DOHH2 (cell line): ENCODE measurements around the gene PLK3.

ENCODE experiments used
- H3F3A ChIP-seq: fragments of 200-600 bp; sonication (generic), shearing (Covaris generic); 2 replicates; pipeline ENCODE4 v1.6.0; 2016; ENCODE audit warnings: antibody characterized with exemption, mild to moderate bottlenecking; ENCODE audit not compliant: control insufficient read depth, insufficient read depth
- H3K27ac ChIP-seq: fragments of 200-600 bp; sonication (generic); 2 replicates; pipeline ENCODE4 v1.5.1; 2014; ENCODE audit warnings: low read depth, mild to moderate bottlenecking, low read length, moderate library complexity
- H3K27me3 ChIP-seq: fragments of 200-600 bp; sonication (generic); 2 replicates; pipeline ENCODE4 v1.6.1; 2014; ENCODE audit warnings: mild to moderate bottlenecking, low read length, mixed read lengths; ENCODE audit not compliant: control insufficient read depth
- H3K36me3 ChIP-seq: fragments of 200-600 bp; sonication (generic); 2 replicates; pipeline ENCODE4 v1.6.1; 2014; ENCODE audit warnings: mild to moderate bottlenecking, low read length, moderate library complexity, mixed read lengths; ENCODE audit not compliant: control insufficient read depth
- H3K4me1 ChIP-seq: fragments of 200-600 bp; sonication (generic); 2 replicates; pipeline ENCODE4 v1.6.1; 2014; ENCODE audit warnings: mild to moderate bottlenecking, low read length, mixed read lengths; ENCODE audit not compliant: control insufficient read depth
- H3K4me2 ChIP-seq: fragments of 200-600 bp; sonication (generic); 2 replicates; pipeline ENCODE4 v1.6.0; 2014; ENCODE audit warnings: mild to moderate bottlenecking, low read length, moderate library complexity
- H3K4me3 ChIP-seq: fragments of 200-600 bp; sonication (generic); 2 replicates; pipeline ENCODE4 v1.5.1; 2014; ENCODE audit warnings: mild to moderate bottlenecking, low read length, mixed read lengths
- H3K79me2 ChIP-seq: fragments of 200-600 bp; sonication (generic); 2 replicates; pipeline ENCODE4 v1.6.1; 2014; ENCODE audit warnings: mild to moderate bottlenecking, low read length, mixed read lengths; ENCODE audit not compliant: control insufficient read depth
- H3K9me2 ChIP-seq: fragments of 200-600 bp; sonication (generic); replicated peaks from 2 replicates; pipeline ENCODE4 v1.6.1; 2014; ENCODE audit warnings: mild to moderate bottlenecking, low read length, mixed read lengths; ENCODE audit not compliant: control insufficient read depth
- H3K9me3 ChIP-seq: fragments of 200-600 bp; sonication (generic); 2 replicates; pipeline ENCODE4 v1.6.1; 2014; ENCODE audit warnings: antibody characterized with exemption, low read length, mixed read lengths; ENCODE audit not compliant: control insufficient read depth, insufficient read depth
- H4K20me1 ChIP-seq: fragments of 200-600 bp; sonication (generic); 2 replicates; pipeline ENCODE4 v1.6.0; 2014; ENCODE audit warnings: low read depth, mild to moderate bottlenecking, antibody characterized with exemption, low read length, moderate library complexity; ENCODE audit not compliant: control insufficient read depth, insufficient read depth
- CTCF ChIP-seq: fragments of 200-600 bp; sonication (generic); IDR thresholded peaks from one replicate; pipeline ENCODE4 v1.5.1; 2014; ENCODE audit warnings: antibody characterized with exemption, mild to moderate bottlenecking, low read depth, low read length; ENCODE audit not compliant: poor library complexity, severe bottlenecking
- EZH2phosphoT487 ChIP-seq: fragments of 200-600 bp; sonication (generic); IDR thresholded peaks from 2 replicates; pipeline ENCODE4 v1.6.1; 2017; ENCODE audit warnings: borderline replicate concordance, mild to moderate bottlenecking, antibody characterized with exemption, low read length, moderate library complexity, mixed read lengths

The PLK3 gene

GRCh38 chr1:44798481-44799365 lies 1.5 kb upstream of the PLK3 start:
- Histone ChIP-seq H4K20me1 (no peaks in the 10 kb centered on the region), H3K79me2 (peaks cover 19% of the 10 kb centered on the region), H3K4me1 (peaks cover 30% of the 10 kb centered on the region), H3F3A (no peaks in the 10 kb centered on the region), H3K27ac (no peak overlapping the region), H3K9me3 (no peaks in the 10 kb centered on the region), H3K4me2 (no peak overlapping the region), H3K27me3 (no peaks in the 10 kb centered on the region), H3K36me3 (peaks cover 21% of the 10 kb centered on the region), H3K9me2 (no peaks in the 10 kb centered on the region), H3K4me3 (no peak overlapping the region)
- no peak for TF ChIP-seq EZH2phosphoT487
- TF ChIP-seq CTCF, result no peak

GRCh38 chr1:44801491-44802305 lies 1.5 kb downstream of the PLK3 start:
- Histone ChIP-seq H3K9me2 (no peaks in the 10 kb centered on the region), H3F3A (no peaks in the 10 kb centered on the region), H3K9me3 (no peaks in the 10 kb centered on the region), H3K79me2 (peaks cover 19% of the 10 kb centered on the region), H3K36me3 (peaks cover 47% of the 10 kb centered on the region), H3K4me1 (peaks cover 34% of the 10 kb centered on the region), H3K4me2 (peak overlapping the region; percentile 96), H3K27me3 (no peaks in the 10 kb centered on the region), H3K27ac (no peak overlapping the region), H4K20me1 (no peaks in the 10 kb centered on the region), H3K4me3 (peak overlapping the region; percentile 87)
- TF ChIP-seq EZH2phosphoT487, result no peak

GRCh38 chr1:44802306-44803061 lies 2.3 kb downstream of the PLK3 start:
- Histone ChIP-seq H3K27ac (no peak overlapping the region), H3K27me3 (no peaks in the 10 kb centered on the region)
- no peak for TF ChIP-seq EZH2phosphoT487
- TF ChIP-seq CTCF, result no peak

More at GRCh38 chr1:44802306-44803061, 2.3 kb downstream of the PLK3 start:
- H3K36me3 ChIP-seq, result peaks cover 55% of the 10 kb centered on the region
- peak overlapping the region; percentile 96 for H3K4me2 ChIP-seq
- no peaks in the 10 kb centered on the region for H3K9me2 ChIP-seq
- peaks cover 3% of the 10 kb centered on the region; the same call in 1 of the 2 replicates for H3F3A ChIP-seq
- H3K4me1 ChIP-seq, result peaks cover 42% of the 10 kb centered on the region
- H4K20me1 ChIP-seq, result no peaks in the 10 kb centered on the region
- H3K4me3 ChIP-seq, result peak overlapping the region; percentile 87
- no peaks in the 10 kb centered on the region for H3K9me3 ChIP-seq
- peaks cover 21% of the 10 kb centered on the region for H3K79me2 ChIP-seq
